GM04504 (cell line): ENCODE results near the gene IGF2R.
"Not testable (repeated sequence)": the region's sequence is repeated elsewhere in the genome, so short reads cannot be mapped to it uniquely, and the experiment has no call there.

Source experiments
- DNase-seq: peaks from one replicate; pipeline ENCODE4 v3.0.0-alpha.2; 2012; ENCODE audit warnings: low read depth

The IGF2R gene

GRCh38 chr6:160122744-160123143 is 153.9 kb downstream of the IGF2R start:
- DNase-seq = no peak

GRCh38 chr6:160124007-160124406 is 155.1 kb downstream of the IGF2R start:
- no peak for DNase-seq

- no peak for DNase-seq
Observed at GRCh38 chr6:160124605-160125004, 155.7 kb downstream of the IGF2R start.

- not testable (repeated sequence) for DNase-seq
Observed at GRCh38 chr6:160125105-160125504, 156.2 kb downstream of the IGF2R start.

GRCh38 chr6:160127270-160128124 is 158.6 kb downstream of the IGF2R start:
- DNase-seq = no peak

- no peak for DNase-seq
Observed at GRCh38 chr6:160128125-160128683, 159.3 kb downstream of the IGF2R start.

GRCh38 chr6:160128879-160129516 is 160.1 kb downstream of the IGF2R start:
- no peak for DNase-seq

GRCh38 chr6:160129881-160130615 is 161.2 kb downstream of the IGF2R start:
- DNase-seq = no peak

GRCh38 chr6:160130729-160131484 is 162.0 kb downstream of the IGF2R start:
- DNase-seq = no peak

- DNase-seq = no peak
Observed at GRCh38 chr6:160131636-160132296, 162.9 kb downstream of the IGF2R start.

- DNase-seq = no peak
Observed at GRCh38 chr6:160132297-160132637, 163.4 kb downstream of the IGF2R start.

GRCh38 chr6:160132776-160133338 is 164.0 kb downstream of the IGF2R start:
- DNase-seq = no peak

GRCh38 chr6:160133441-160134336 is 164.8 kb downstream of the IGF2R start:
- no peak for DNase-seq

- DNase-seq = not testable (repeated sequence)
Observed at GRCh38 chr6:160134337-160134751, 165.5 kb downstream of the IGF2R start.

- no peak for DNase-seq
Observed at GRCh38 chr6:160134779-160135547, 166.1 kb downstream of the IGF2R start.

GRCh38 chr6:160135907-160136655 is 167.2 kb downstream of the IGF2R start:
- DNase-seq = no peak

GRCh38 chr6:160137130-160137988 is 168.5 kb downstream of the IGF2R start:
- DNase-seq = no peak
